Measurements from ENCODE around the gene AIP.
A peak's percentile ranks its signal among the peaks of the same experiment; 100 is the strongest.

AIP gene

DNA sequence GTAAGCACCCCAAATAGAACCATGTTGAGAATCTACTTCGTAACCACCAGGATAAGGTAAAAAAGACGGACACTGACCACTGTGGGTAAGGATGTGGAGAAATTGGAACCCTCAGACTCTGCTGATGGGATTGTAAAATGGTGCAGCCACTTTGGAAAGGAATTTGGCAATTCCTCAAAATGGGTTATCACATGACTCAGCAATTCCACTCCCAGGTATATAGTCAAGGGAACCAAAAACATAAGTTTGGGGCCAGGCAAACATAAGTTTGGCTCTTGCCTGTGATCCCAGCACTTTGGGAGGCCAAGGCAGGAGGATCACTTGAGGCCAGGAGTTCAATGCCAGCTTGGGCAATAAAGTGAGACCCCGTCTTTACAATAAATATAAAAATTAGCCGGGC lies 45.5 kb downstream of the AIP start:
- no peak for DNase-seq (ENCODE audit: low read depth in 1 of 2, low spot score in 1 of 2)
- no peak for TF ChIP-seq JUND (IDR thresholded peaks at IDR 0.05; ENCODE audit: low read depth)
- in situ Hi-C loops (cut with HindIII; ENCODE audit: low pct_unique_long_range_greater_than_20kb, low sequenced_read_pairs) = no loop called here

- no peak for TF ChIP-seq JUND (IDR thresholded peaks at IDR 0.05; ENCODE audit: low read depth)
- DNase-seq (ENCODE audit: low read depth in 1 of 2, low spot score in 1 of 2) = no peak
- in situ Hi-C loops (cut with HindIII; ENCODE audit: low pct_unique_long_range_greater_than_20kb, low sequenced_read_pairs) = no loop called here
Measured at GRCh38 chr11:67530282-67530592, 47.4 kb downstream of the AIP start.

DNA sequence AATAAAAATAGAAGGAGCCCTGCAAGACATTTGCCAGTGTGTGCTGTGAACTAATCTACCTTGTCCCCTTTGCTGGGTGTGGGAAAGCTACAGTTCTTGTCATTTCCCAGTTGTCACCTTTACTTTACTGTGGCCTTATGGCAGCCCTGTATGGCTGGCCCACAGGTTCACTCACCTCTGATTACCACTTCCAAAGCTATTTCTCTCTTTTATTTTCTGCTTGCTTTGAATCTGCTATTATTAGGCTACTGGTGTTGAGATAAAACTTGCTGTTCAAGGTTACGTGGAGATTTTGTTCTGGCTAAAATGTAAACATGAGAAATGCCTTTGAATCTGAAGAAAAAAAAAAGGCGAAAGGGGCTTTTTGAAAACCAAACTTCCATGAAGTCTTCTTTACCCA lies 50.1 kb downstream of the AIP start:
- in situ Hi-C loops (cut with HindIII; ENCODE audit: low pct_unique_long_range_greater_than_20kb, low sequenced_read_pairs) = no loop called here
- TF ChIP-seq JUND (IDR thresholded peaks at IDR 0.05; ENCODE audit: low read depth) = no peak

DNA sequence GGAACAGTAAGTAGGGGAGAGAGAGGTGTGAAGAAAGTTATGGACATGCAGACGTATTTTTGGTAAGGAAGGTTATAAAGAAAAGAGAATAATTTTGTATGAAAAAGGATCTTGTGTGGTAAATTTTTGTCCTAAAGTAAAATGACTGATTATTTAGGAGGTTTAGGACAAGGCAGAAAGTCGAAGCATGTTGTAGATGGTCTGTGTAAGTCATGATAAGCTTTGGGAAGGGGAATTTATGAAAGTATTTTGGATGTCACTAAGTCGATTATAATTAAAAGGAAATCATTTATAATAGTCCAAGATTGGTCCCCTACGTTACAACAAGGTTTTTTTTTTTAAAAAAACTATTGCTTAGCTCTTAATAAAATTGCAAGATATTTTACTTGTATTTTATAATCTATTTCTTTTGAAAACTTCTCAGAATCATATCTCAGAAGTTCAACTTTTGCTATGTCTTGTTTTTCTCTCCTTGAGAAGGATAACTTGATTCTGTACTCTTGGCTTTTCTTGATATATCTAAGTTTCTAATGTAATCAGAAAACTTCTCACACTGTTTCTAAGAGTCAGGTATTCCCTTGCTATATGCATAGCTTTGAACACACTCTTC lies 51.3 kb downstream of the AIP start:
- peak in 1 of 2 experiments; percentile 63 for DNase-seq (ENCODE audit: low read depth in 1 of 2, low spot score in 1 of 2)
- TF ChIP-seq JUND (IDR thresholded peaks at IDR 0.05; ENCODE audit: low read depth) = no peak
- in situ Hi-C loops (cut with HindIII; ENCODE audit: low pct_unique_long_range_greater_than_20kb, low sequenced_read_pairs) = no loop called here

More for the DNA sequence above, 50.1 kb downstream of the AIP start:
- no peak for DNase-seq (ENCODE audit: low read depth in 1 of 2, low spot score in 1 of 2)

GRCh38 chr11:67535561-67535960 lies 52.7 kb downstream of the AIP start:
- TF ChIP-seq JUND (IDR thresholded peaks at IDR 0.05; ENCODE audit: low read depth) = no peak
- in situ Hi-C loops (cut with HindIII; ENCODE audit: low pct_unique_long_range_greater_than_20kb, low sequenced_read_pairs) = no loop called here

GRCh38 chr11:67538306-67538705 lies 55.5 kb downstream of the AIP start:
- no peak for TF ChIP-seq JUND (IDR thresholded peaks at IDR 0.05; ENCODE audit: low read depth)
- no peak for DNase-seq (ENCODE audit: low read depth in 1 of 2, low spot score in 1 of 2)
- in situ Hi-C loops (cut with HindIII; ENCODE audit: low pct_unique_long_range_greater_than_20kb, low sequenced_read_pairs) = no loop called here

More at GRCh38 chr11:67535561-67535960, 52.7 kb downstream of the AIP start:
- no peak for DNase-seq (ENCODE audit: low read depth in 1 of 2, low spot score in 1 of 2)

DNA sequence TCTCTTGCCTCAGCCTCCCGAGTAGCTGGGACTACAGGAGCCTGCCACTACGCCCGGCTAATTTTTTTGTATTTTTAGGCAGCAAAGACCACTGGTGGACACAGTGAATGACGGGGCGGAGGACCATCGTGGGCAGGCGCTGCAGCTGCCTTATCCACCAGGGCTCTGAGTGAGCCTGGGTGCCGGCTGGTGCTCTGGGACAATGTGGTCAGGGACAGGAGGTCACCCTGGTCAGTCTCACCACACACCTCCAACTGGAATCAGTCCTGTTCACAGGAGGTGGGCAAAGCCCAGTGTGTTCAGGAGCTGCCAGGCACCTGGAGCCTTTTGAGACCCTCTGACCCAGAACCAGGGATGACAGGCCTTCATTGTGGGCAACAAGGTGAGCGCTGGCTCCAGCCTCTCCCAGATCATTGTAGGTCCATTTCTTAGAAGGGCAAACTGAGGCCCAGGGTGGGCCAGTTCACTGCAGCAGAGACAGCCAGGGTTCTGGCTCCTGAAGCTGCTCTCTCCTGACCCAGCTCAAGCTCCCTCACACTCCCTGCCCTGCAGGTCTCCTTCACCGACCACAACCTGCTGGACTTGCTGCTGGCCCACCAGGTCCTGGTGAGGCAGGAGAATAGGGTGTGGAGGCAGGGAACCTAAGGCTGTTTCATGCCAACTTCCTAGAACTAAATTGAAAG lies 56.1 kb downstream of the AIP start:
- no peak for TF ChIP-seq JUND (IDR thresholded peaks at IDR 0.05; ENCODE audit: low read depth)
- no peak for DNase-seq (ENCODE audit: low read depth in 1 of 2, low spot score in 1 of 2)
- in situ Hi-C loops (cut with HindIII; ENCODE audit: low pct_unique_long_range_greater_than_20kb, low sequenced_read_pairs) = no loop called here

DNA sequence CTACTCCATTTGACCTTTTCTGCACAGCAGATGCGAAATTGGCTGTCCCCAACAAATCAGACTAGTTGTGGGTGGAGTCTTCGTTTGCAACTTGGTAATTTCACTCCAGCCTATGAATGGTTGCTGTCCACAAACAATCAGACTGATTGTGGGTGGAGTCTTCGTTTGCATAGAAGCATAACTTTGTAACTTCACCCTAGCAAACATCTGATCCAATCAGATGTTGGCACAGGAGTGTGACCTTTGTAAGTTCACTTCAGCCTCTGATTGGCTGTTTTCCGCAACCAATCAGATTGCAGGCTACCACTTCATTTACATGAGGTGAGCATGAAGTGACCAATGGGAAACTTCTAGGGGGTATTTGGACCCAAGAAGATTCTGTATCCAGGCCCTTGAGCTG lies 56.7 kb downstream of the AIP start:
- peak in 1 of 2 experiments; percentile 77 for DNase-seq (ENCODE audit: low read depth in 1 of 2, low spot score in 1 of 2)
- in situ Hi-C loops (cut with HindIII; ENCODE audit: low pct_unique_long_range_greater_than_20kb, low sequenced_read_pairs) = no loop called here
- no peak for TF ChIP-seq JUND (IDR thresholded peaks at IDR 0.05; ENCODE audit: low read depth)
